Activated T-helper 1 cell treated with anti-CD3 and anti-CD28 coated beads, Interleukin-12 subunit alpha, Interleukin-12 subunit beta, Interleukin-2, Interleukin-4 antibody, amounts not matched to agents 30 ng/mL and 10 ng/mL and 1 ng/mL, durations not matched to agents 14 hours and 24 hours and 36 hours (primary cell): Measurements from ENCODE around the gene MICAL3. TPM values are rescaled to one million over a fixed set of nuclear protein-coding genes. Genes with fewer than 3 reads are reported as not detected.
"Not testable (repeated sequence)": the region's sequence is repeated elsewhere in the genome, so short reads cannot be mapped to it uniquely, and the experiment has no call there.

ENCODE experiments used
- DNase-seq: peaks from one replicate; pipeline ENCODE4 v3.0.0; 2021; ENCODE audit warnings: low spot score
- H3K27ac Mint-ChIP-seq: one replicate; pipeline ENCODE4 v1.8.0; 2021; ENCODE audit warnings: mild to moderate bottlenecking, mixed read lengths
- H3K27me3 Mint-ChIP-seq: one replicate; pipeline ENCODE4 v1.8.0; 2022; ENCODE audit warnings: mild to moderate bottlenecking, moderate library complexity, mixed read lengths; ENCODE audit not compliant: insufficient read depth
- H3K36me3 Mint-ChIP-seq: one replicate; pipeline ENCODE4 v1.8.0; 2021; ENCODE audit warnings: low read depth, mixed read lengths
- H3K4me1 Mint-ChIP-seq: one replicate; pipeline ENCODE4 v1.8.0; 2021; ENCODE audit warnings: low read depth, mixed read lengths
- H3K4me3 Mint-ChIP-seq: one replicate; pipeline ENCODE4 v1.8.0; 2021; ENCODE audit warnings: mild to moderate bottlenecking, moderate library complexity, mixed read lengths
- H3K9me3 Mint-ChIP-seq: one replicate; pipeline ENCODE4 v1.8.0; 2021; ENCODE audit warnings: mixed read lengths
- intact Hi-C: fragments of 100-400 bp; cut with micrococcal nuclease; formaldehyde crosslinking; loops from one replicate; pipeline ENCODE4 v1.15.1; 2024
- total RNA-seq: library from RNA; stranded (reverse); gene quantifications from 2 replicates; pipeline ENCODE4 v1.2.3, GENCODE V29; 2022

Gene MICAL3
- total RNA-seq, 1 donor from 2014 or later, result 50.6 TPM

DNA sequence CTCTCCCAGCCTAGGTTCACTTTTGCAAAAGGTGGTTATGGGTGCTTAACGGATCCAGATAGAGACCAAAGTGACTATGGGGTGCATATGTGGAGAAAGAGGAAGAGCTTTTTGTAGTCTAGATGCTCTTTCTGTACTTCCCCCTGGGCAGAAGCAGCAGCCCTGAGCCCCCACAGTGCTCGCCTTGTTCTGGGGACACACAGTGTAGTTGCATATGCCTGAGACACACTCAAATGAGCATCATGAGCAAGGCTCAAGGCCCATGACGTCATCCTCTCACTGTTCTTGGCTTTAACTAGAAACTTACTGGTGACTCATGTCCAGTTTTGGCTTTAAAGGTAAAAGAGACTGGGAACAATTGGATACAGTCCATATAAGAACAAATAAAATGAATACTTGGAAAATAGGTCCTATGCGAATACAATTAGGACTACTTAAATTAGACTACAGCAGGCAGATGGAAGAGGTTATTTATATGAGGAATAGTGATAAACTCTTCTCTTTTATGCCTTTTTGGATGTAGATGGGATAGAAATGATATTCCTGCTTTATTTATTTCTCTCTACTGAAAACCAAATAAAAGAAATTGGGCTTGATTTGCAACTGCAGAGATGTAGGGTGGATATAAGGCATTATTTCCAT is 33.3 kb upstream of the MICAL3 start:
- Mint-ChIP-seq H3K4me3 (no peak overlapping the region), H3K4me1 (no peaks in the 10 kb centered on the region), H3K27ac (no peak overlapping the region), H3K9me3 (no peaks in the 10 kb centered on the region), H3K27me3 (peaks cover 8% of the 10 kb centered on the region), H3K36me3 (no peaks in the 10 kb centered on the region)
- no peak for DNase-seq
- intact Hi-C loops, result no loop called here

- Mint-ChIP-seq H3K4me1 (no peaks in the 10 kb centered on the region), H3K27me3 (peaks cover 12% of the 10 kb centered on the region), H3K36me3 (no peaks in the 10 kb centered on the region), H3K9me3 (no peaks in the 10 kb centered on the region), H3K4me3 (no peak overlapping the region), H3K27ac (no peak overlapping the region)
- DNase-seq, result no peak
- intact Hi-C loops, result no loop called here
These were observed 32.6 kb upstream of the MICAL3 start for GRCh38 chr22:18056807-18057474.

GRCh38 chr22:18056161-18056666 is 31.9 kb upstream of the MICAL3 start:
- DNase-seq, result no peak
- intact Hi-C loops, result no loop called here
- Mint-ChIP-seq H3K9me3 (no peaks in the 10 kb centered on the region), H3K4me3 (no peak overlapping the region), H3K4me1 (no peaks in the 10 kb centered on the region), H3K36me3 (no peaks in the 10 kb centered on the region), H3K27ac (no peak overlapping the region), H3K27me3 (peaks cover 12% of the 10 kb centered on the region)

GRCh38 chr22:18055619-18056160 is 31.3 kb upstream of the MICAL3 start:
- Mint-ChIP-seq H3K4me3 (no peak overlapping the region), H3K9me3 (no peaks in the 10 kb centered on the region), H3K27me3 (peaks cover 12% of the 10 kb centered on the region), H3K36me3 (no peaks in the 10 kb centered on the region), H3K27ac (no peak overlapping the region), H3K4me1 (no peaks in the 10 kb centered on the region)
- intact Hi-C loops, result no loop called here
- no peak for DNase-seq

- H3K4me3 Mint-ChIP-seq, DNase-seq, H3K4me1 Mint-ChIP-seq, H3K27ac Mint-ChIP-seq, H3K9me3 Mint-ChIP-seq, H3K36me3 Mint-ChIP-seq, intact Hi-C loops: not testable (repeated sequence)
- peaks cover 12% of the 10 kb centered on the region for H3K27me3 Mint-ChIP-seq
These were observed 29.0 kb upstream of the MICAL3 start for GRCh38 chr22:18053216-18053946.

DNA sequence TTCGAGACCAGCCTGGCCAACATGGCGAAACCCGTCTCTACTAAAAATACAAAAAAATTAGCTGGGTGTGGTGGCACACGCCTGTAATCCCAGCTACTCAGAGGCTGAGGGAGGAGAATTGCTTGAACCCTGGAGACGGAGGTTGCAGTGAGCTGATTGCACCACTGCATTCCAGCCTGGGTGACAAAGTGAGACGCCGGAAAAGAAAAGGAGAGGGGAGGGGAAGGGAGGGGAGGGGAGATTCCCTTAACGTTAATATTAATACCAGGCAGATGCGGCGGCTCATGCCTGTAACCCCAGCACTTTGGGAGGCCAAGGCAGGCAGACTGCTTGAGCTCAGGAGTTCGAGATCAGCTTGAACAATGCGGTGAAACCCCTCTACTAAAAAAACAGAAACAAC is 26.8 kb upstream of the MICAL3 start:
- H3K4me1 Mint-ChIP-seq, H3K36me3 Mint-ChIP-seq, intact Hi-C loops, H3K27ac Mint-ChIP-seq, H3K9me3 Mint-ChIP-seq, DNase-seq, H3K4me3 Mint-ChIP-seq: not testable (repeated sequence)
- peaks cover 13% of the 10 kb centered on the region for H3K27me3 Mint-ChIP-seq

- H3K4me1 Mint-ChIP-seq, result no peaks in the 10 kb centered on the region
- H3K9me3 Mint-ChIP-seq, result no peaks in the 10 kb centered on the region
- intact Hi-C loops, result no loop called here
- no peaks in the 10 kb centered on the region for H3K36me3 Mint-ChIP-seq
- H3K27me3 Mint-ChIP-seq, result peaks cover 9% of the 10 kb centered on the region
- H3K4me3 Mint-ChIP-seq, result no peak overlapping the region
- no peak for DNase-seq
- no peak overlapping the region for H3K27ac Mint-ChIP-seq
These were observed 25.7 kb upstream of the MICAL3 start for GRCh38 chr22:18050065-18050464.

- Mint-ChIP-seq H3K27me3 (peaks cover 9% of the 10 kb centered on the region), H3K9me3 (no peaks in the 10 kb centered on the region), H3K36me3 (no peaks in the 10 kb centered on the region), H3K4me3 (no peak overlapping the region), H3K27ac (no peak overlapping the region), H3K4me1 (no peaks in the 10 kb centered on the region)
- intact Hi-C loops, result no loop called here
- DNase-seq, result no peak
These were observed 24.1 kb upstream of the MICAL3 start for GRCh38 chr22:18048441-18048898.

- peaks cover 9% of the 10 kb centered on the region for H3K27me3 Mint-ChIP-seq
- no peaks in the 10 kb centered on the region for H3K36me3 Mint-ChIP-seq
- H3K4me1 Mint-ChIP-seq, result no peaks in the 10 kb centered on the region
- H3K4me3 Mint-ChIP-seq, result no peak overlapping the region
- H3K27ac Mint-ChIP-seq, result no peak overlapping the region
- DNase-seq, result no peak
- no peaks in the 10 kb centered on the region for H3K9me3 Mint-ChIP-seq
- intact Hi-C loops, result no loop called here
These were observed 23.7 kb upstream of the MICAL3 start for GRCh38 chr22:18048041-18048440.

DNA sequence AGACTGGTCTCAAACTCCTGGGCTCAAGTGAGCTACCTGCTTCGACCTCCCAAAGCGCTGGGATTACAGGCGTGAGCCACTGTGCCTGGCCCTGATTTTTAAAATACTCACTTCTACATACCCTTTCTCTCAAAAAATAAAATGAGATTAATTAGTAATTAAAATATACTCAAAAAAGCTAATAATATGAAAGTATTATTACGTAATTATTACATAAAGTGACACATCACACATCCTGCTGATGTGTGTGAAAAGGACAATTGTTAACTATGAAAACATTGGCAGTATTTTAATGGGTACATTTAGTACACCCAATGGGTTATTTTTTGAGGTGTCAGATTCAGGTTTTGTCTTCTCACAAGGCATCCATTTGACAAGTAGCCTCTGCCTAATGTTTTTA is 21.4 kb upstream of the MICAL3 start:
- Mint-ChIP-seq H3K27ac (no peak overlapping the region), H3K9me3 (no peaks in the 10 kb centered on the region), H3K36me3 (no peaks in the 10 kb centered on the region), H3K4me1 (no peaks in the 10 kb centered on the region), H3K27me3 (peaks cover 5% of the 10 kb centered on the region), H3K4me3 (no peak overlapping the region)
- intact Hi-C loops, result no loop called here
- DNase-seq, result no peak

- no peaks in the 10 kb centered on the region for H3K4me1 Mint-ChIP-seq
- no peak overlapping the region for H3K27ac Mint-ChIP-seq
- no peak for DNase-seq
- H3K36me3 Mint-ChIP-seq, result no peaks in the 10 kb centered on the region
- intact Hi-C loops, result no loop called here
- no peak overlapping the region for H3K4me3 Mint-ChIP-seq
- no peaks in the 10 kb centered on the region for H3K9me3 Mint-ChIP-seq
- H3K27me3 Mint-ChIP-seq, result peaks cover 5% of the 10 kb centered on the region
These were observed 20.3 kb upstream of the MICAL3 start for GRCh38 chr22:18044548-18045271.

DNA sequence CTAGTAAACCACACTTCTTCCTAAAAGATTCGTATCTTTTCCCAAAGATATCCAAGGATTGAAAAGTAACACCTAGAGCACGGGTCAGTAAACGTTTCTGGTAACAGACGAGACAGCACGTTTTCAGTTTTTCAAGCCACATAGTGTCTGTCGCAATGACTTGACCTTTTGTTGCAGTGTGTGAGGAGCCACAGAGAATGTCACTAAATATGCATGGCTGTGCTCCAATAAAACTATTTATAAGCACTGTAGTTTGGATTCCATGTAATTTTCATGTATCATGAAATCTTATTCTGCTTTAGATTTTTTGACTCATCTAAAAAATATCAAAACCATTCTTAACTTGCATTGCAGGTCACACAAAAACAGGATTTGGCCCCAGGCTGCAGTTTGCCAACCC is 18.3 kb upstream of the MICAL3 start:
- intact Hi-C loops, result no loop called here
- Mint-ChIP-seq H3K9me3 (no peaks in the 10 kb centered on the region), H3K27me3 (no peaks in the 10 kb centered on the region)

More for the DNA sequence above, 18.3 kb upstream of the MICAL3 start:
- H3K36me3 Mint-ChIP-seq, result no peaks in the 10 kb centered on the region
- no peak overlapping the region for H3K27ac Mint-ChIP-seq
- no peak for DNase-seq
- no peaks in the 10 kb centered on the region for H3K4me1 Mint-ChIP-seq
- no peak overlapping the region for H3K4me3 Mint-ChIP-seq
